ENCODE measurements around the gene TMPRSS6.

DNA sequence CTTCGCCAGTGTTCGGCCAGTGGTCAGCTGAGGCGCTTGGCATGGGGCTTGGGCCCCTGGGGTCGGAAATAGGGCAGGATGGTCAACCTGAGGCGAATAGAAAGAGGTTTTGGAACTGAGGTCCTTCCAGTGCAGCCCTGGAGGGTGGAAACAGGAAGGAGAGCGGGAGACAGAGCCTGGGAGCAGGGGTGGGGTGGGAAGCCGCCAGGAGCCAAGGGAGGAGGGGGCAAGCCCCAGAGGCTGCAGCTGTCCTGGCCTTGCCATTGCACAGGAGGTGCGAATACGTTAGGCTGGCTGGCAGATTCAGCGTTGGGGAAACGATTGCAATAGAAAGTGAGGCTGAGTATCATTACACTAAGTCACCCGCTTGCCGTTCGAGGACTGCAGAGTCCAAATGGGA is 71.8 kb downstream of the TMPRSS6 start:
- no peak for TF ChIP-seq POLR2A (IDR thresholded peaks at IDR 0.05)
- TF ChIP-seq, protein P1, sequence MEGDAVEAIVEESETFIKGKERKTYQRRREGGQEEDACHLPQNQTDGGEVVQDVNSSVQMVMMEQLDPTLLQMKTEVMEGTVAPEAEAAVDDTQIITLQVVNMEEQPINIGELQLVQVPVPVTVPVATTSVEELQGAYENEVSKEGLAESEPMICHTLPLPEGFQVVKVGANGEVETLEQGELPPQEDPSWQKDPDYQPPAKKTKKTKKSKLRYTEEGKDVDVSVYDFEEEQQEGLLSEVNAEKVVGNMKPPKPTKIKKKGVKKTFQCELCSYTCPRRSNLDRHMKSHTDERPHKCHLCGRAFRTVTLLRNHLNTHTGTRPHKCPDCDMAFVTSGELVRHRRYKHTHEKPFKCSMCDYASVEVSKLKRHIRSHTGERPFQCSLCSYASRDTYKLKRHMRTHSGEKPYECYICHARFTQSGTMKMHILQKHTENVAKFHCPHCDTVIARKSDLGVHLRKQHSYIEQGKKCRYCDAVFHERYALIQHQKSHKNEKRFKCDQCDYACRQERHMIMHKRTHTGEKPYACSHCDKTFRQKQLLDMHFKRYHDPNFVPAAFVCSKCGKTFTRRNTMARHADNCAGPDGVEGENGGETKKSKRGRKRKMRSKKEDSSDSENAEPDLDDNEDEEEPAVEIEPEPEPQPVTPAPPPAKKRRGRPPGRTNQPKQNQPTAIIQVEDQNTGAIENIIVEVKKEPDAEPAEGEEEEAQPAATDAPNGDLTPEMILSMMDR (IDR thresholded peaks at IDR 0.05) = no peak

Measured in right lobe of liver (tissue), 4 donors.